Sigmoid colon (tissue), 4 donors: ENCODE results near the gene DNM2.

Experiments
- EP300 ChIP-seq, 4 donors: sonication (generic); formaldehyde crosslinking; IDR thresholded peaks; one replicate each; pipeline ENCODE4 v1.6.1; 2017; ENCODE audit warnings: antibody characterized with exemption in 4 of 4
- POLR2A ChIP-seq, 2 donors: fragments of 450-650 bp; IDR thresholded peaks; one replicate each; pipeline ENCODE4 v1.6.1; 2016; ENCODE audit warnings: antibody characterized with exemption in 2 of 2, mild to moderate bottlenecking in 2 of 2, moderate library complexity in 2 of 2
- POLR2AphosphoS5 ChIP-seq, 4 donors: sonication (generic); formaldehyde crosslinking; IDR thresholded peaks; one replicate each; pipeline ENCODE4 v1.6.1; 2017; ENCODE audit warnings: antibody characterized with exemption in 4 of 4
- TF ChIP-seq, protein P1 (sequence below), 4 experiments: fragments of 450-650 bp in 3 of 4; fragments of 200-600 bp in 1 of 4; IDR thresholded peaks; one replicate each; pipeline ENCODE4 v1.5.1; 2016 to 2019; ENCODE audit warnings: antibody characterized with exemption in 4 of 4, mild to moderate bottlenecking in 3 of 4, moderate library complexity in 2 of 4

DNA sequence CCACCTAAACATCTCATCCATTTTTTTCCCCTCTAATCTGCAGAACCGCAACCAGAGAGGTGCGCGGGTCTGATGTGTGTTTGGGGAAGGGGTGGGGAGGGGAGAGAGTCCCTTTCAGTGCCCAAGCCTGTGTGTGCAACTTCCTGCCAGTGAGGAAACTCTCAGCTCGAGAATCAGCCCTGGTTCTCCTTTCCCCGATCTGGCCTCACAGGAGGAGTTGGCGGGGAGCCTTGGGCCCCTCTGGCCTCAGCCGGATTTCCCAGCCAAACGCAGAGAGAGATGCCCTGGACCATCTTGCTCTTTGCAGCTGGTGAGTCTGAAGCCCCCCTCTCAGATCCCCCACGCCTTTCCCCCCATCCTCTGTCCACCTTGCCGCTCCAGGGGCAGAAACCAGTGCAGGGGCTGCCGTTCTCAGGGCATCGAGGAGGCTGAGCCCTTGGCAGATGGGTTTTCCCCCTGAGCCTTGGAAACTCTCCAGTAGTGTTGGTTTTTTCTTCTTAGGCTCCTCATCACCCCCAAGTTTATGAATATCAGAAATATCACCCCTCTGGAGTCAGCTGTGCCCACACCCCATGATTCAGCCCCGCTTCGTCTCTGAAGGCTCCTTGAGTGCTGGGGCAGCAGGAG, 130.5 kb downstream of the DNM2 start, which contains the start of gene C19orf38:
- no peak for TF ChIP-seq POLR2AphosphoS5 (IDR thresholded peaks at IDR 0.05)
- TF ChIP-seq, protein P1, sequence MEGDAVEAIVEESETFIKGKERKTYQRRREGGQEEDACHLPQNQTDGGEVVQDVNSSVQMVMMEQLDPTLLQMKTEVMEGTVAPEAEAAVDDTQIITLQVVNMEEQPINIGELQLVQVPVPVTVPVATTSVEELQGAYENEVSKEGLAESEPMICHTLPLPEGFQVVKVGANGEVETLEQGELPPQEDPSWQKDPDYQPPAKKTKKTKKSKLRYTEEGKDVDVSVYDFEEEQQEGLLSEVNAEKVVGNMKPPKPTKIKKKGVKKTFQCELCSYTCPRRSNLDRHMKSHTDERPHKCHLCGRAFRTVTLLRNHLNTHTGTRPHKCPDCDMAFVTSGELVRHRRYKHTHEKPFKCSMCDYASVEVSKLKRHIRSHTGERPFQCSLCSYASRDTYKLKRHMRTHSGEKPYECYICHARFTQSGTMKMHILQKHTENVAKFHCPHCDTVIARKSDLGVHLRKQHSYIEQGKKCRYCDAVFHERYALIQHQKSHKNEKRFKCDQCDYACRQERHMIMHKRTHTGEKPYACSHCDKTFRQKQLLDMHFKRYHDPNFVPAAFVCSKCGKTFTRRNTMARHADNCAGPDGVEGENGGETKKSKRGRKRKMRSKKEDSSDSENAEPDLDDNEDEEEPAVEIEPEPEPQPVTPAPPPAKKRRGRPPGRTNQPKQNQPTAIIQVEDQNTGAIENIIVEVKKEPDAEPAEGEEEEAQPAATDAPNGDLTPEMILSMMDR (IDR thresholded peaks at IDR 0.05), result no peak
- no peak for TF ChIP-seq POLR2A (IDR thresholded peaks at IDR 0.05)
- TF ChIP-seq EP300 (IDR thresholded peaks at IDR 0.05), result no peak
